GM19452 (cell line): ENCODE data around the gene NCBP2.

Experiments used
- ATAC-seq: cut with Tn5 transposase; IDR thresholded peaks from one replicate; pipeline ENCODE4 v1.9.1; 2021; ENCODE audit not compliant: unreplicated experiment

The NCBP2 gene

DNA sequence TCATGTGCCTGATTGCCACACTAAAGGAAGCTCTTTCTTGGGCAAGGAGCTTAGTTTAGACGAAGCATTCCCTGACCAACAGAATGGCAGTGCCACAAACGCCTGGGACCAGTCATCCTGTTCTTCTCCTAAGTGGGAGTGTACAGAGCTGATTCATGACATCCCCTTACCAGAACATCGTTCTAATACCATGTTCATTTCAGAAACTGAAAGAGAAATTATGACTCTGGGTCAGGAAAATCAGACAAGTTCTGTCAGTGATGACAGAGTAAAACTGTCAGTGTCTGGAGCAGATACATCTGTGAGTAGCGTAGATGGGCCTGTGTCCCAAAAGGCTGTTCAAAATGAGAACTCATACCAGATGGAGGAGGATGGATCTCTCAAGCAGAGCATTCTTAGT is 56.2 kb downstream of the NCBP2 start:
- no peak for ATAC-seq
